ENCODE results near the gene RINT1. TPM values are rescaled to one million over a fixed set of nuclear protein-coding genes. Genes with fewer than 3 reads are reported as not detected.

Gene RINT1
- total and polyA plus RNA-seq, 2 of the 13 experiments (the other 11 are each of a cell fraction or from before 2014, with no cell fraction given) = 14.7 to 19.3 TPM

GRCh38 chr7:105610165-105610930 is 78.3 kb downstream of the RINT1 start (continued):
- no peak for TF ChIP-seq HIC2 (CRISPR knock-in tag; IDR thresholded peaks at IDR 0.05; ENCODE audit: low read depth)

GRCh38 chr7:105611856-105612775 is 80.1 kb downstream of the RINT1 start:
- no peak overlapping the region for H3K4me2 ChIP-seq (ENCODE audit: low read depth, low read length)
- in situ Hi-C loops (cut with HindIII; ENCODE audit: extremely low pct_ligation_motif_present, low pct_unique_long_range_greater_than_20kb) (no loop called here), intact Hi-C loops (cut with micrococcal nuclease; ENCODE audit: unreplicated experiment) (no loop called here)
- H3K36me3 ChIP-seq (replicated peaks in 1 of 2; ENCODE audit: control insufficient read depth in 1 of 2, insufficient read depth in 2 of 2, low read length in 2 of 2) = peaks cover 0 to 2% of the 10 kb centered on the region in 2 experiments; a peak in 1 of 5 replicates
- H3K27ac ChIP-seq (ENCODE audit: extremely low read length, insufficient read depth, low read length) = no peak overlapping the region
- POLR2A ChIA-PET = no interaction called here
- H3K9me3 ChIP-seq (ENCODE audit: low read length) = no peaks in the 10 kb centered on the region
- H3K79me2 ChIP-seq (ENCODE audit: insufficient read depth, low read length) = no peaks in the 10 kb centered on the region
- no TSS peak for BruUV-seq (replicated peaks)
- DNase-seq (ENCODE audit: low spot score) (no peak), ATAC-seq (no peak), FAIRE-seq (no peak)
- H3K4me3 ChIP-seq (replicated peaks in 1 of 3; ENCODE audit: insufficient read depth in 1 of 3, low read depth in 2 of 3, low read length in 3 of 3) = no peak overlapping the region
- CTCF ChIA-PET (ENCODE audit: low intra/inter-chr PET ratio, low total read pairs) = no interaction called here
- H3K27me3 ChIP-seq (ENCODE audit: control insufficient read depth in 1 of 2, insufficient read depth in 2 of 2, low read length in 2 of 2) = no peaks in the 10 kb centered on the region
- no peak overlapping the region for H3K9ac ChIP-seq (ENCODE audit: insufficient read depth, low read depth, low read length)
- H4K20me1 ChIP-seq (ENCODE audit: insufficient read depth, low read length) = no peaks in the 10 kb centered on the region
- H2AFZ ChIP-seq (ENCODE audit: low read length) = no peak overlapping the region
- 93% methylated on average over 13 of the region's 16 CpGs for WGBS (ENCODE audit: low lambda C conversion rate)
- no peak for TF ChIP-seq THRA (CRISPR knock-in tag; IDR thresholded peaks at IDR 0.05; ENCODE audit: borderline replicate concordance)
- TF ChIP-seq MAFK (conservative IDR thresholded peaks at IDR 0.05 in 1 of 2, IDR thresholded peaks at IDR 0.05 in 1 of 2; ENCODE audit: low read length in 2 of 2) = peak; percentile 97 to 99
- peak; percentile 98 for TF ChIP-seq MAFF (IDR thresholded peaks at IDR 0.05; ENCODE audit: low read depth, low read length)
- no peaks in the 10 kb centered on the region for H3K4me1 ChIP-seq (ENCODE audit: insufficient read depth, low read length)
